HCT116 (cell line): Measurements from ENCODE around the gene ST3GAL5. TPM values are rescaled to one million over a fixed set of nuclear protein-coding genes. Genes with fewer than 3 reads are reported as not detected.

Experiments
- ATAC-seq: fragments of 200-7000 bp; cut with Tn5 transposase; 2 replicates; pipeline ENCODE4 v1.9.1; 2020; ENCODE audit warnings: mild to moderate bottlenecking, moderate library complexity
- BruUV-seq: library from RNA; stranded (reverse); fragments of 400-500 nt; replicated peaks from 2 replicates; lab custom pipeline; 2021; lab: Mats Ljungman, UMichigan
- CTCF ChIA-PET: fragments of 300-600 bp; sonication (Branson Sonifier 250); formaldehyde crosslinking; loops from one replicate; lab custom pipeline; 2021; ENCODE audit warnings: antibody characterized with exemption; lab: Charles Lee
- POLR2A ChIA-PET: fragments of 300-600, 350-600 bp; sonication (Branson Sonifier 250); formaldehyde crosslinking; loops from one replicate; lab custom pipeline; 2021; ENCODE audit warnings: antibody characterized with exemption; lab: Charles Lee
- RAD21 ChIA-PET, 2 experiments: fragments of 300-600 bp; sonication (Branson Sonifier 250); formaldehyde crosslinking; loops; one replicate each; lab custom pipeline; 2023; ENCODE audit warnings: low total read pairs in 2 of 2; ENCODE audit not compliant: uncharacterized antibody in 2 of 2, unreplicated experiment in 2 of 2, low non-redundant PET in 1 of 2; lab: Charles Lee
- DNase-seq: peaks from one replicate; pipeline ENCODE4 v3.0.0-alpha.2; 2010; ENCODE audit warnings: low read depth, low spot score
- H2AFZ ChIP-seq: fragments of 200-600 bp; shearing (Covaris generic), sonication (generic); 2 replicates; pipeline ENCODE4 v1.6.1; 2017; ENCODE audit warnings: low read depth, mixed run types, mixed read lengths, antibody characterized with exemption, low read length; ENCODE audit not compliant: poor library complexity, severe bottlenecking
- H3K27ac ChIP-seq: 2 replicates; pipeline ENCODE4 v1.5.1; 2012; ENCODE audit warnings: low read depth, low read length
- H3K27me3 ChIP-seq: fragments of 200-600 bp; sonication (generic); 2 replicates; pipeline ENCODE4 v1.6.1; 2016; ENCODE audit warnings: mixed run types, low read length, mixed read lengths; ENCODE audit not compliant: insufficient read depth
- H3K36me3 ChIP-seq, 2 experiments: fragments of 200-500 bp in 1 of 2; fragments of 200-600 bp in 1 of 2; sonication (Bioruptor generic) in 1 of 2; sonication (generic) in 1 of 2; 2 replicates each; pipeline versions ENCODE4 v1.5.1 to v1.6.1; 2014 to 2016; ENCODE audit warnings: low read length in 2 of 2, inconsistent platforms in 1 of 2, mixed read lengths in 1 of 2, mixed run types in 1 of 2; ENCODE audit not compliant: insufficient read depth in 2 of 2, control insufficient read depth in 1 of 2
- H3K4me1 ChIP-seq, 2 experiments: fragments of 200-600 bp in 1 of 2; sonication (generic) in 1 of 2; 2 replicates each; pipeline versions ENCODE4 v1.5.1 to v1.6.1; 2012 to 2017; ENCODE audit warnings: low read length in 2 of 2, inconsistent platforms in 1 of 2, mild to moderate bottlenecking in 1 of 2, mixed read lengths in 1 of 2, mixed run types in 1 of 2, moderate library complexity in 1 of 2; ENCODE audit not compliant: insufficient read depth in 2 of 2, control insufficient read depth in 1 of 2
- H3K4me2 ChIP-seq: fragments of 200-600 bp; sonication (generic); 2 replicates; pipeline ENCODE4 v1.6.1; 2017; ENCODE audit warnings: mixed run types, low read length, mixed read lengths
- H3K4me3 ChIP-seq, 2 experiments: fragments of 200-600 bp in 1 of 2; sonication (generic) in 1 of 2; replicated peaks in 1 of 2; 2 replicates each; pipeline ENCODE4 v1.5.1; 2011 to 2016; ENCODE audit warnings: low read length in 2 of 2, control low read depth in 1 of 2, low read depth in 1 of 2, mild to moderate bottlenecking in 1 of 2, mixed read lengths in 1 of 2, mixed run types in 1 of 2
- H3K79me2 ChIP-seq: fragments of 200-600 bp; sonication (generic); 2 replicates; pipeline ENCODE4 v1.6.1; 2017; ENCODE audit warnings: mild to moderate bottlenecking, mixed run types, low read length, moderate library complexity, mixed read lengths; ENCODE audit not compliant: insufficient read depth
- H3K9ac ChIP-seq: fragments of 200-600 bp; sonication (generic); 2 replicates; pipeline ENCODE4 v1.6.1; 2016; ENCODE audit warnings: low read length, mixed read lengths
- H3K9me2 ChIP-seq: fragments of 200-600 bp; sonication (generic), shearing (Covaris generic); 2 replicates; pipeline ENCODE4 v1.6.1; 2017; ENCODE audit warnings: mixed run types, mild to moderate bottlenecking, moderate library complexity; ENCODE audit not compliant: insufficient read depth
- H3K9me3 ChIP-seq, 2 experiments: fragments of 200-500 bp in 1 of 2; fragments of 200-600 bp in 1 of 2; sonication (Bioruptor generic) in 1 of 2; sonication (generic) in 1 of 2; 2 replicates each; pipeline ENCODE4 v1.6.1; 2014 to 2017; ENCODE audit warnings: low read length in 2 of 2, mixed read lengths in 2 of 2, inconsistent platforms in 1 of 2, low read depth in 1 of 2, mild to moderate bottlenecking in 1 of 2, mixed run types in 1 of 2, moderate library complexity in 1 of 2; ENCODE audit not compliant: control insufficient read depth in 1 of 2, insufficient read depth in 1 of 2
- H4K20me1 ChIP-seq: fragments of 200-600 bp; sonication (generic), shearing (Covaris generic); 2 replicates; pipeline ENCODE4 v1.6.1; 2017; ENCODE audit warnings: mixed run types, mild to moderate bottlenecking, moderate library complexity; ENCODE audit not compliant: insufficient read depth
- CBX3 ChIP-seq: IDR thresholded peaks from 2 replicates; pipeline ENCODE4 v1.6.1; 2012; ENCODE audit warnings: low read depth
- CEBPB ChIP-seq: IDR thresholded peaks from 2 replicates; pipeline ENCODE4 v1.6.1; 2012; ENCODE audit warnings: low read depth
- EZH2 ChIP-seq: fragments of 200-600 bp; sonication (generic); IDR thresholded peaks from 2 replicates; pipeline ENCODE4 v1.6.1; 2017; ENCODE audit warnings: antibody characterized with exemption, mixed run types
- EZH2phosphoT487 ChIP-seq: fragments of 200-600 bp; IDR thresholded peaks from 2 replicates; pipeline ENCODE4 v1.6.1; 2018; ENCODE audit warnings: antibody characterized with exemption, borderline replicate concordance
- FOSL1 ChIP-seq: IDR thresholded peaks from 2 replicates; pipeline ENCODE4 v1.6.1; 2012; ENCODE audit warnings: low read depth
- POLR2AphosphoS5 ChIP-seq: IDR thresholded peaks from 2 replicates; pipeline ENCODE4 v1.6.1; 2011; ENCODE audit warnings: mild to moderate bottlenecking, low read depth, low read length, moderate library complexity
- SIN3A ChIP-seq: IDR thresholded peaks from 2 replicates; pipeline ENCODE4 v1.6.1; 2012; ENCODE audit warnings: low read depth
- SRF ChIP-seq: IDR thresholded peaks from 2 replicates; pipeline ENCODE4 v1.6.1; 2012; ENCODE audit warnings: low read depth
- YY1 ChIP-seq: IDR thresholded peaks from 2 replicates; pipeline ENCODE4 v1.6.1; 2011; ENCODE audit warnings: low read length, low read depth, moderate library complexity, mild to moderate bottlenecking; ENCODE audit not compliant: insufficient replicate concordance; ENCODE audit errors: extremely low read depth
- ZNF274 ChIP-seq: fragments of 200-500 bp; sonication (Bioruptor generic); IDR thresholded peaks from 2 replicates; pipeline ENCODE4 v1.6.1; 2014; ENCODE audit warnings: mild to moderate bottlenecking, low read depth, low read length, inconsistent platforms
- intact Hi-C: fragments of 100-400 bp; cut with micrococcal nuclease; formaldehyde crosslinking; loops from 2 replicates; pipeline ENCODE4 v1.10.0; 2022
- total RNA-seq: library from RNA; stranded (reverse); gene quantifications from one replicate; pipeline ENCODE4 v1.2.1, GENCODE V29; 2021; ENCODE audit not compliant: unreplicated experiment
- TF ChIP-seq, protein P1 (sequence below): IDR thresholded peaks from 2 replicates; pipeline ENCODE4 v1.6.1; 2012

The ST3GAL5 gene
- total RNA-seq, 1 experiment from 2014 or later, result 14.8 TPM

DNA sequence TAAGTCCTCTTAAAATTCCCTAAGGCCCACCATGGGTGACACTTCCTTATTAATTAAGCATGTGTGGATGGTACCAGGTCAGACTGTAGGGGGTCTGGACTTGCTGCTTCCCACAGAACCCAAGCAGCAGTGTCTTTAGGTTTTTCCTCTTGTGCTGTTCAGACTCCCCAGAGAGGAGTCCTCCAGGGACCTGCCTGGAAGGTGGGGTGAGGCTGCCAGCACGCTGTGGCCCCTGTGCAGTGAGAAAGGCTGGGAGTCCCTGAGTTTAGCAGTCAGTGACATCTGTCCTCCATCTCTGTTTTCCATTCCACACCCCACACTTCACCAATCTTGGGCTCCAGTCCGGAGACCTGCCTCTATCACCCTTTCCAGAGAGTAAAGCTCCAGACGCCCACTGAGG lies 18.0 kb upstream of the ST3GAL5 start:
- Histone ChIP-seq H3K36me3 (no peaks in the 10 kb centered on the region), H3K9me3 (no peaks in the 10 kb centered on the region), H3K9me2 (no peaks in the 10 kb centered on the region), H2AFZ (no peak overlapping the region), H3K4me2 (no peak overlapping the region), H3K4me1 (peaks cover 7 to 13% of the 10 kb centered on the region in 2 experiments; a peak in 3 of 4 replicates), H3K79me2 (no peaks in the 10 kb centered on the region), H3K27ac (no peak overlapping the region), H3K9ac (no peak overlapping the region), H4K20me1 (no peaks in the 10 kb centered on the region), H3K4me3 (no peak overlapping the region), H3K27me3 (no peaks in the 10 kb centered on the region)
- ChIA-PET CTCF (no interaction called here), POLR2A (no interaction called here), RAD21 (no interaction called here)
- DNase-seq (no peak), ATAC-seq (no peak)
- no TSS peak for BruUV-seq
- no peak for TF ChIP-seq CBX3
- no peak for TF ChIP-seq ZNF274
- TF ChIP-seq EZH2phosphoT487, result no peak
- TF ChIP-seq SIN3A, result no peak
- TF ChIP-seq EZH2, result no peak
- no peak for TF ChIP-seq FOSL1
- no peak for TF ChIP-seq SRF
- no peak for TF ChIP-seq POLR2AphosphoS5
- intact Hi-C loops, result no loop called here

DNA sequence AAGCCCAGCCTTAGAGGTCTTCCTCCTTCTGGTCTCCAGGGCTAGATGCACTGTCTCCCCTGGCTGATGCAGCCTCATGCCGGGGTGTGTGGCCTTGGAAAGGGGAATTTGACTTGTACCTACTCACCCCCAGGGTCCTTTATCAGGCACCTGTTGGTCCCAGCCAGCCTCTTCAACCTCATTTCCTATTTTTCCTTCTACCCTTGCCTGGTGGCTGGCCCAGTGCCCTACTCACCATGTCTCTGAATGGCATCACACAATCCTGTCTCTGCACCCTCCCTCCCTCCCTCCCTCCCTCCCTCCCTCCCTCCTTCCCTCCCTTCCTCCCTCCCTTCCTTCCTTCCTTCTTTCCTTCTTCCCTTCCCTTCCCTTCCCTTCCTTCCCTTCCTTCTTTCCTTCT lies 17.1 kb upstream of the ST3GAL5 start:
- Histone ChIP-seq H3K27me3 (no peaks in the 10 kb centered on the region), H3K9me2 (no peaks in the 10 kb centered on the region), H3K4me1 (peaks cover 7 to 13% of the 10 kb centered on the region in 2 experiments; a peak in 3 of 4 replicates), H3K9ac (no peak overlapping the region), H4K20me1 (no peaks in the 10 kb centered on the region), H3K27ac (no peak overlapping the region), H3K4me3 (no peak overlapping the region), H3K4me2 (no peak overlapping the region), H3K79me2 (no peaks in the 10 kb centered on the region), H3K9me3 (no peaks in the 10 kb centered on the region), H2AFZ (no peak overlapping the region), H3K36me3 (no peaks in the 10 kb centered on the region)
- intact Hi-C loops, result no loop called here
- no peak for ATAC-seq
- BruUV-seq, result no TSS peak
- ChIA-PET CTCF (no interaction called here), RAD21 (no interaction called here), POLR2A (no interaction called here)
- TF ChIP-seq YY1 (no peak), CEBPB (no peak), SIN3A (no peak)
- TF ChIP-seq, protein P1, sequence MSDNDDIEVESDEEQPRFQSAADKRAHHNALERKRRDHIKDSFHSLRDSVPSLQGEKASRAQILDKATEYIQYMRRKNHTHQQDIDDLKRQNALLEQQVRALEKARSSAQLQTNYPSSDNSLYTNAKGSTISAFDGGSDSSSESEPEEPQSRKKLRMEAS, result no peak
- no peak for DNase-seq
